AG04450 (cell line): ENCODE measurements around the gene PIANP. TPM values are rescaled to one million over a fixed set of nuclear protein-coding genes. Genes with fewer than 3 reads are reported as not detected.
A peak's percentile ranks its signal among the peaks of the same experiment; 100 is the strongest.

Experiments used
- CTCF ChIA-PET: fragments of 300-600, 350-600 bp; formaldehyde crosslinking; extraction: SDS; loops from one replicate; lab custom pipeline; 2022; ENCODE audit warnings: antibody characterized with exemption, inconsistent platforms; lab: Charles Lee
- POLR2A ChIA-PET: fragments of 350-600 bp; formaldehyde crosslinking; extraction: SDS; loops from one replicate; lab custom pipeline; 2021; ENCODE audit warnings: antibody characterized with exemption, inconsistent platforms; lab: Yijun Ruan, JAX
- DNase-seq: peaks from one replicate; pipeline ENCODE4 v3.0.0-alpha.2; 2011; ENCODE audit warnings: low read depth, low spot score
- H3K27ac ChIP-seq: one replicate; pipeline ENCODE4 v1.5.1; 2012; ENCODE audit warnings: low read depth, low read length, control low read depth
- H3K27me3 ChIP-seq: one replicate; pipeline ENCODE4 v1.6.0; 2012; ENCODE audit warnings: low read length; ENCODE audit not compliant: control insufficient read depth, insufficient read depth
- H3K4me3 ChIP-seq: 2 replicates; pipeline ENCODE4 v1.5.1; 2011; ENCODE audit warnings: mild to moderate bottlenecking, low read depth, low read length, control low read depth
- H3K9me3 ChIP-seq: 2 replicates; pipeline ENCODE4 v1.5.1; 2012; ENCODE audit warnings: low read length; ENCODE audit not compliant: control insufficient read depth, insufficient read depth
- CTCF ChIP-seq: IDR thresholded peaks from 2 replicates; pipeline ENCODE4 v1.5.1; 2011; ENCODE audit warnings: low read depth, low read length, control low read depth, inconsistent platforms
- polyA plus RNA-seq: library from polyadenylated mRNA; depleted of rRNA; stranded (reverse); fragments of >200 nt; gene quantifications from 2 replicates; pipeline ENCODE4 v1.2.3, GENCODE V29; 2011

Gene PIANP
- polyA plus RNA-seq, 1 experiment = 1.2 TPM

GRCh38 chr12:6730169-6730568 lies 29.6 kb upstream of the PIANP start:
- ChIA-PET CTCF (no interaction called here), POLR2A (no interaction called here)
- no peak for DNase-seq

GRCh38 chr12:6729186-6729585 lies 28.6 kb upstream of the PIANP start:
- DNase-seq = no peak
- CTCF ChIA-PET = no interaction called here
- Histone ChIP-seq H3K27ac (no peak overlapping the region), H3K4me3 (no peak overlapping the region), H3K9me3 (no peaks in the 10 kb centered on the region), H3K27me3 (no peaks in the 10 kb centered on the region)
- POLR2A ChIA-PET = no interaction called here
- TF ChIP-seq CTCF = no peak

More at GRCh38 chr12:6730169-6730568, 29.6 kb upstream of the PIANP start:
- Histone ChIP-seq H3K4me3 (no peak overlapping the region), H3K27me3 (no peaks in the 10 kb centered on the region), H3K9me3 (no peaks in the 10 kb centered on the region), H3K27ac (no peak overlapping the region)
- TF ChIP-seq CTCF = no peak

GRCh38 chr12:6725350-6725749 lies 24.7 kb upstream of the PIANP start:
- H3K9me3 ChIP-seq = no peaks in the 10 kb centered on the region
- ChIA-PET POLR2A (no interaction called here), CTCF (interaction anchor here (0.6 to 3.2 kb wide), 4 partner anchors 10 to 175 kb away, joined by 4 to 14 read pairs (median 8); partner anchors contain the start of gene MLF2)
- TF ChIP-seq CTCF = no peak
- no peak overlapping the region for H3K27ac ChIP-seq
- DNase-seq = no peak
- H3K27me3 ChIP-seq = no peaks in the 10 kb centered on the region
- no peak overlapping the region for H3K4me3 ChIP-seq

GRCh38 chr12:6724409-6724797 lies 23.8 kb upstream of the PIANP start:
- Histone ChIP-seq H3K4me3 (peak overlapping the region; percentile 62), H3K27me3 (no peaks in the 10 kb centered on the region), H3K27ac (peak overlapping the region; percentile 92), H3K9me3 (no peaks in the 10 kb centered on the region)
- no peak for TF ChIP-seq CTCF
- ChIA-PET POLR2A (interaction anchor here (0.6 to 1.8 kb wide), 18 partner anchors 10 to 190 kb away, joined by 3 to 39 read pairs (median 4); partner anchors contain the start of genes GAPDH, MLF2, PTMS and USP5), CTCF (interaction anchor here (1.0 to 3.2 kb wide), 7 partner anchors 11 to 148 kb away, joined by 4 to 12 read pairs (median 6); partner anchors contain the start of genes MLF2 and SPSB2)
- no peak for DNase-seq

GRCh38 chr12:6723607-6724408 lies 23.2 kb upstream of the PIANP start, which contains the start of gene COPS7A:
Gene COPS7A (plus strand): TSS chr12:6724046. CDS start chr12:6724657, 611 bp downstream.
- peak within 1 kb of the TSS; percentile 92 for H3K27ac ChIP-seq
- CTCF ChIA-PET = interaction anchor here (0.8 to 3.2 kb wide), 8 partner anchors 12 to 149 kb away, joined by 3 to 12 read pairs (median 6); partner anchors contain the start of genes MLF2 and SPSB2
- no peaks in the 10 kb centered on the region for H3K27me3 ChIP-seq
- no peaks in the 10 kb centered on the region for H3K9me3 ChIP-seq
- TF ChIP-seq CTCF = no peak
- peak within 1 kb of the TSS; percentile 62 for H3K4me3 ChIP-seq
- POLR2A ChIA-PET = interaction anchor here (0.6 to 1.8 kb wide), 22 partner anchors 11 to 190 kb away, joined by 3 to 39 read pairs (median 4); partner anchors contain the start of genes GAPDH, MLF2, PTMS and TPI1
- DNase-seq = peak; percentile 91
